Measurements from ENCODE around the gene ANO10.

GRCh38 chr3:43542328-43543043 lies 79.3 kb downstream of the ANO10 start:
- no peak for TF ChIP-seq CTCF (IDR thresholded peaks at IDR 0.05)
- no peak for TF ChIP-seq POLR2AphosphoS5 (IDR thresholded peaks at IDR 0.05; ENCODE audit: low read depth, low read length)
- TF ChIP-seq SIN3A (IDR thresholded peaks at IDR 0.05; ENCODE audit: borderline replicate concordance, insufficient read depth, low read depth, low read length): no peak
- TF ChIP-seq REST (IDR thresholded peaks at IDR 0.05; ENCODE audit: insufficient read depth in 1 of 2, low read depth in 2 of 2, low read length in 1 of 2): no peak

Measured in Panc1 (cell line).